GM19240 (cell line): Measurements from ENCODE around the gene YIPF2.
A peak's percentile ranks its signal among the peaks of the same experiment; 100 is the strongest.

Source experiments
- DNase-seq: peaks from one replicate; pipeline ENCODE4 v3.0.0; 2011; ENCODE audit warnings: low spot score; ENCODE audit not compliant: insufficient read length

YIPF2 gene

DNA sequence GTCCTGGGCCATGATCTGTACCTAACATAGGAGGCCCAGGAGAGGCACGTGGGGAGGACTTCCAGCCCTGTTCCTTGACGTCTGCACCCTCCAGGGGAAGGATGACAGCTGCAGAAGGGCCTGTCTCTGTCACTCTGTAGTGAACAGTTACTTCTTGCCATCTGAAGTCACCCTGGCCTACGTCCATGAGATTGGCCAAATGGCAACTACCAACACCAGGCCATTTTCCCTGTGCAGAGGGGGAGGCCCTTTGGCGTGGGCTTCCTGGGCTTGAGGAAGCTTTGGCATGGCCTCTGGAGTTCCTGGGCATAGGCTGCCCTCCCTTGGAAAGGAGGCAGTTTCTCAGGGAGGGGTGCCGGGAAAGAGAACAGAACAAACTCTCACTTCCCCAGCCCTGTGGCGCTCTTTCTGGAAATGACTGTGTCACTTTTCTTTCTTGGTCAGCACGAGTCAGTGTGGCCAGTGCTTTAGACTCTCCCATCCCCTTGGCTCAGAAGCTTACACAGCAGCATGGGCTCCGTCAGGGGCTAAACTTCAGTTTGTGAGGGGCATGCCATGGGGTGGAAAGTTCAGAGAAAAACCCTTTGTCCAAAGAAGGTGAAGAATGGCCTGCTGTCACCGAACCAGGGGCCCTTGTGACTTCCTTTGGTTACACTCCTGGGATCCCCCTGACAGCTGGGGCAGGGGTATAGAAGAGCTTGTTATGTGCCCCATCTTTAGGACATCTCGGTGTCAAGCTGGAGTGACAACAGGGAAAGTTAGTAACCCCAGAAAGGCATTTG, 51.8 kb downstream of the YIPF2 start:
- peak; percentile 40 for DNase-seq

DNA sequence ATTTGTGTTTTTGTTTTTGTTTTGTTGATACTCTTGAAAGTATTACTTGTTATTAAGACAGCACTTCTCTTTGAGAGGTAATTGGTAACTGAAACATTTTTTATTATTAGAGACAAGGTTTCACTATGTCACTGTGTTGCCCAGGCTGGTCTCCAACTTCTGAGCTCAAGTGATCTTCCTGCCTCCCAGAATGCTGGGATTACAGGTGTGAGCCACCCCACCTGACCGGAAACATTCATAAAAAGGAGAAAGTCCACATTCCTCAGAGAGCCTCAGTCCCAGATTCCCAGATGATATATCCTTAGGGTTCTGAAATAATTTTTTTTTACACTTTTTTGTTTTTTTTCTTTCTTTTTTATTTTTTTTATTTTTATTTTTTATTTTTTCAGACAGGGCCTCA, 54.4 kb downstream of the YIPF2 start:
- DNase-seq = no peak

DNA sequence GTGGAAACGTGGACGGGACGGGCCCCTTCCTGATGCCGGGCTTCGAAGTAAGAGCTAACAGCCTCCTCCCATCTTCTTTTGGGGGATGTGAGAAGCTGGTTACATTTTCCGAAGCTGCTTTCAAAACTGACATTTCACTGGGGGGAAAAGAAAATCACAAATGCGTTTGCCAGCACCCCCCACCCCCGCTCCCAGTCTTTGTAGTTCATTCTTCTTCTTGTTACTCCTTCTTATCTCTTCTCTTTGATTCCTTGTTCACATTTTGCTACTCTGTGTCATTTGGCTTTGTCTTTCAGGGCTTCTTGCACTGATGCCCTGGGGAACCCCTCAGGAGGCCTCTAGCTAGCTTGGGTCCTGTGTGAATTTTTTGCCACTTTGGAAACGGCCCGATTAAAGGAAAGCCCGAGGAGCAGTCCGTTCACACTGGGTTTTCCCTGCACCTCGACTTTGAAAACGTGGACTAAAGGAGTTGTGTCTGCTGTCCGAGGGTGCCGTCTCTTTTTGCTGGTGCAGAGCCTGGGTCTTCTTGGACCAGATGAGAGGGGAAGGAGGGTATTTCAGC, 55.8 kb downstream of the YIPF2 start:
- DNase-seq = no peak
